Lower leg skin (tissue), 3 donors: ENCODE measurements around the gene PLOD1.

Experiments
- CTCF ChIP-seq, 3 donors: fragments of 450-650 bp; IDR thresholded peaks; one replicate each; pipeline ENCODE4 v1.5.1; 2016; ENCODE audit warnings: antibody characterized with exemption in 3 of 3, mild to moderate bottlenecking in 3 of 3, moderate library complexity in 2 of 3
- POLR2A ChIP-seq, 2 donors: fragments of 450-650 bp; IDR thresholded peaks; one replicate each; pipeline ENCODE4 v1.6.1; 2016 to 2017; ENCODE audit warnings: antibody characterized with exemption in 2 of 2, mild to moderate bottlenecking in 1 of 2, moderate library complexity in 1 of 2

GRCh38 chr1:11963622-11964021, 29.1 kb downstream of the PLOD1 start:
- TF ChIP-seq CTCF (IDR thresholded peaks at IDR 0.05) (no peak), POLR2A (IDR thresholded peaks at IDR 0.05) (no peak)
